ENCODE results near the gene SERPINA6.
"Not testable (repeated sequence)": the region's sequence is repeated elsewhere in the genome, so short reads cannot be mapped to it uniquely, and the experiment has no call there.

Gene SERPINA6

DNA sequence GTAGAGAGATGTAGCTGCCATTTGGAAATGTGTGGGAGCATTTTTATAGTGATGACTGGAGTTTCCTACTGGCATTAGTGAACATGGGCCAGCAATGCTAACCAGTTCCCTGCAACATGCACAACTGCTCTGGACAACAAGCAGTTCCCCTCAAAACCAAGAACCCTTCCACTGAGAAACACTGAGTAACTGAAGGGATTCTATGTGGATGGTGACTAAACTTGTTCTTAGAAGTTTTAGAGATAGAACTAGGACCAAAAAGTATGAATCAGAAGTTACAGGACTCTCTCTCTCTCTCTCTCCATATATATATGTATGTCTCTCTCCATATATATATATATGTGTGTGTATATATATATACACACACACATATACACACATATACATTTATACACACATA, 38.0 kb downstream of the SERPINA6 start:
- TF ChIP-seq CTCF (conservative IDR thresholded peaks at IDR 0.05; ENCODE audit: low read depth, low read length): no peak
- no peak overlapping the region for H3K4me3 ChIP-seq (ENCODE audit: low read length)
- DNase-seq (ENCODE audit: low read depth): no peak

- no peak for TF ChIP-seq CTCF (conservative IDR thresholded peaks at IDR 0.05; ENCODE audit: low read depth, low read length)
- no peak for DNase-seq (ENCODE audit: low read depth)
- no peak overlapping the region for H3K4me3 ChIP-seq (ENCODE audit: low read length)
Observed at GRCh38 chr14:94284221-94284620, 38.9 kb downstream of the SERPINA6 start.

- DNase-seq (ENCODE audit: low read depth): no peak
- no peak for TF ChIP-seq CTCF (conservative IDR thresholded peaks at IDR 0.05; ENCODE audit: low read depth, low read length)
- H3K4me3 ChIP-seq (ENCODE audit: low read length): no peak overlapping the region
Observed at GRCh38 chr14:94282991-94283723, 40.0 kb downstream of the SERPINA6 start.

DNA sequence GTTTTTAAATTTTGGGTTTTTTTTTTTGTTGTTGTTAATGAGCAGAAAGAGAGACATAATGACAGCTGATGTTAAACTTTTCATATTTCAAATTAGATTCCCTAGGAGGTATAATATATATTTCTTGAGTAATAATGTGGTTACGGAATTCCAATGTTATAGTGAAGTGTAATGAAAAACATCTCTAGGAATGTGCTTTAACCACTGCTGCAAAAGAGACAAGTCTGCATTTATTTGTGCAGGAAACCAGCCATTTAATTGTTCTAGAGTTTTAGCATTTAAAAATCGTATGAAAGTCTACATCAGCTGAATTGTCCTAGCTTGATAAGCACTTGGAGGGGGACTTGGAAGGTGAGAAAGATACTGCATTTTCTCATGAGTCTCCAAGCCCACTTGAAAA, 44.4 kb downstream of the SERPINA6 start:
- H3K4me3 ChIP-seq (ENCODE audit: low read length): no peak overlapping the region

GRCh38 chr14:94276898-94277561, 46.1 kb downstream of the SERPINA6 start:
- H3K4me3 ChIP-seq (ENCODE audit: low read length); DNase-seq (ENCODE audit: low read depth): not testable (repeated sequence)

More for the DNA sequence above, 44.4 kb downstream of the SERPINA6 start:
- DNase-seq (ENCODE audit: low read depth): no peak
- no peak for TF ChIP-seq CTCF (conservative IDR thresholded peaks at IDR 0.05; ENCODE audit: low read depth, low read length)

GRCh38 chr14:94269156-94269555, 54.0 kb downstream of the SERPINA6 start:
- DNase-seq (ENCODE audit: low read depth): peak; percentile 77
- no peak overlapping the region for H3K4me3 ChIP-seq (ENCODE audit: low read length)
- no peak for TF ChIP-seq CTCF (conservative IDR thresholded peaks at IDR 0.05; ENCODE audit: low read depth, low read length)

GRCh38 chr14:94268582-94268981, 54.6 kb downstream of the SERPINA6 start:
- not testable (repeated sequence) for H3K4me3 ChIP-seq (ENCODE audit: low read length); DNase-seq (ENCODE audit: low read depth)

DNA sequence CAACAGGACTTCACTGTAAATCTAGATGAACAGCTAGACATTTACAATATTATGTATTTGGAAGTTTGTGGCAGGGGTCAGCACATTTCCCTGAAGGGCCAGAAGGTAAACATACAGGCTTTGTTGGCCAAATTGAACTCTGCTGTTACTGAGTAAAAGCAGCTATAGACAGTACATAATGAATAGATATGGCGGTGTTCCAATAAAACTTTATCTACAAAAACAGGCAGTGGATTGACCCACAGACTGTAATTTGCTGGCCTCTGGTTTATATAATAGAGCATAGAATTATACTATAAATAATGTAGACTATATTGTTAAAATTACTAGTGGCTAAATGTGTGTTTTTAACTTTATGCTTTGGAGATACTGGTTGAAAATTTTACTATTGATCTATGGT, 55.8 kb downstream of the SERPINA6 start:
- no peak for TF ChIP-seq CTCF (conservative IDR thresholded peaks at IDR 0.05; ENCODE audit: low read depth, low read length)
- no peak for DNase-seq (ENCODE audit: low read depth)
- no peak overlapping the region for H3K4me3 ChIP-seq (ENCODE audit: low read length)

GRCh38 chr14:94264195-94264594, 58.9 kb downstream of the SERPINA6 start:
- not testable (repeated sequence) for H3K4me3 ChIP-seq (ENCODE audit: low read length); DNase-seq (ENCODE audit: low read depth)
